ENCODE measurements around the gene FBXO40.

- no peak for TF ChIP-seq POLR2A (IDR thresholded peaks at IDR 0.05; ENCODE audit: low read length)
- TF ChIP-seq GATA1 (IDR thresholded peaks at IDR 0.05; ENCODE audit: low read depth, low read length), result no peak
These were observed 40.8 kb upstream of the FBXO40 start for GRCh38 chr3:121552379-121552778.

Data from erythroblast (primary cell).